BJ (cell line): ENCODE data around the gene SWSAP1. TPM values are rescaled to one million over a fixed set of nuclear protein-coding genes. Genes with fewer than 3 reads are reported as not detected.
A peak's percentile ranks its signal among the peaks of the same experiment; 100 is the strongest.
"Not testable (repeated sequence)": the region's sequence is repeated elsewhere in the genome, so short reads cannot be mapped to it uniquely, and the experiment has no call there.

ENCODE experiments used
- CTCF ChIA-PET: fragments of 350-600 bp; formaldehyde crosslinking; extraction: SDS; loops from one replicate; lab custom pipeline; 2021; ENCODE audit warnings: antibody characterized with exemption, inconsistent platforms; lab: Yijun Ruan, JAX
- POLR2A ChIA-PET: fragments of 300-600 bp; sonication (Branson Sonifier 250); formaldehyde crosslinking; extraction: SDS; loops from one replicate; lab custom pipeline; 2021; ENCODE audit warnings: antibody characterized with exemption; lab: Charles Lee
- DNase-seq: peaks from one replicate; pipeline ENCODE4 v3.0.0-alpha.2; 2011; ENCODE audit warnings: low read depth
- H3K27me3 ChIP-seq: 2 replicates; pipeline ENCODE4 v1.6.0; 2011; ENCODE audit warnings: low read length; ENCODE audit not compliant: control insufficient read depth, insufficient read depth
- H3K36me3 ChIP-seq: 2 replicates; pipeline ENCODE4 v1.5.1; 2011; ENCODE audit warnings: low read length; ENCODE audit not compliant: control insufficient read depth, insufficient read depth
- H3K4me3 ChIP-seq: 2 replicates; pipeline ENCODE4 v1.5.1; 2011; ENCODE audit warnings: low read depth, mild to moderate bottlenecking, control low read depth, low read length
- polyA plus RNA-seq: library from polyadenylated mRNA; depleted of rRNA; stranded (reverse); fragments of >200 nt; gene quantifications from 2 replicates; pipeline ENCODE4 v1.2.3, GENCODE V29; 2011
- TF ChIP-seq, protein P1 (sequence below): IDR thresholded peaks from 2 replicates; pipeline ENCODE4 v1.5.1; 2011; ENCODE audit warnings: low read depth, mild to moderate bottlenecking, control low read depth, inconsistent platforms, low read length, moderate library complexity; ENCODE audit not compliant: insufficient read depth

SWSAP1 gene
- polyA plus RNA-seq, 1 experiment, result 1.0 TPM

DNA sequence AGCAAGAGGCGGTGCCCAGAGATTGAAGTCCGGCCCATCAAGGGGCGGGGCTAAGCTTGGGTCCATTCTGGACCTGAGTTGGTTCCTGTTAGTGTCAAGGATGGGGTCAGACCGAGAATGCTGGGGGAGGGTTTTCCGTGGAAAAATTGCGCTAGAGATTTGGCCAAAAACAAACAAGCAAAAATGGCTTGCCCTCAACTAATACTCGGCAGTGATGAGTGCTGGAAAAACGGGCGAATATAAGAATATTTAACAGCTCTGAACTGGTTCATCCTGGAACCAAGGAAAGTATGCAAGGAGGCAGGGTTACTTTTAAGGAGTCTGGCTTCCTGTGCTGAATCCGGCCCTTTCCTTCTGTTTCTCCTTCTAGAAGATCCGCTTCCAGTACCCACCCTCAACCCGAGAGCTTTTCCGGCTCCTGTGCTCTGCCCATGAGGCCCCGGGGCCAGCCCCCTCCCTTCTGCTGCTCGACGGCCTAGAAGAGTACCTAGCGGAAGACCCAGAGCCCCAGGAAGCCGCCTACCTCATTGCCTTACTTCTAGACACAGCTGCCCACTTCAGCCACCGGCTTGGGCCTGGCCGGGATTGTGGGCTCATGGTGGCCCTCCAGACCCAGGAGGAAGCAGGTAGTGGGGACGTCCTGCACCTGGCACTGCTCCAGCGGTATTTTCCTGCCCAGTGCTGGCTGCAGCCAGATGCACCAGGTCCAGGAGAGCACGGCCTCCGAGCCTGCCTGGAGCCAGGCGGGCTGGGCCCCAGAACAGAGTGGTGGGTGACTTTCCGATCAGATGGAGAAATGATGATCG, 880 bp downstream of the SWSAP1 start:
- ChIA-PET POLR2A (interaction anchor here (0.6 to 1.1 kb wide), 3 partner anchors 184 to 1571 kb away, joined by 3 to 12 read pairs (median 3); partner anchors contain the start of gene ELOF1), CTCF (interaction anchor here (0.8 to 2.8 kb wide), 4 partner anchors 8 to 107 kb away, joined by 4 to 19 read pairs (median 10); partner anchors contain the start of genes EPOR, ODAD3 and PRKCSH)
- no peak for DNase-seq

DNA sequence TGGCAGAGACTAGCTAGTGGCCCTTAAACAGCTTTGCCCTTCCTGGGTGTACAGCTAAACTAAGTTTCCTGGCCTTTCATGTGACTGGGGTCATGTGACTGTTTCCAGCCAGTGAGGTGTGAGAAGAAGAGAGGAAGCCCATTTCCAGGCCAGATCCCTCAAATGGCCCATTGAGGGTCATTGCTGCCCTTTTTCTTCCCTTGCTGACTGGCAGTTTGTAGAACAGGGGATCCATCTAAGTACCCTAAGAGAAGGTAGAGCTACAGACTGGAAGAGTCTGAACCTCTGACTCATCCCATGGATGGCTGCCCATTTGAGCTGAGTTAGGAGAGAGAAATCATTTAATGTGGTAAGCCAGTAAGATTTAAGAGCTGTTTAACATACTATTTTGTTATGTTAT, 2.8 kb downstream of the SWSAP1 start:
- POLR2A ChIA-PET, result interaction anchor here (0.6 kb wide), 1 partner anchor 24 kb away, joined by 3 read pairs; no protein-coding TSS in a partner anchor
- CTCF ChIA-PET, result interaction anchor here (0.7 to 2.5 kb wide), 8 partner anchors 9 to 349 kb away, joined by 3 to 13 read pairs (median 4); partner anchors contain the start of genes ODAD3 and PRKCSH

More for the DNA sequence above, 880 bp downstream of the SWSAP1 start:
- TF ChIP-seq, protein P1, sequence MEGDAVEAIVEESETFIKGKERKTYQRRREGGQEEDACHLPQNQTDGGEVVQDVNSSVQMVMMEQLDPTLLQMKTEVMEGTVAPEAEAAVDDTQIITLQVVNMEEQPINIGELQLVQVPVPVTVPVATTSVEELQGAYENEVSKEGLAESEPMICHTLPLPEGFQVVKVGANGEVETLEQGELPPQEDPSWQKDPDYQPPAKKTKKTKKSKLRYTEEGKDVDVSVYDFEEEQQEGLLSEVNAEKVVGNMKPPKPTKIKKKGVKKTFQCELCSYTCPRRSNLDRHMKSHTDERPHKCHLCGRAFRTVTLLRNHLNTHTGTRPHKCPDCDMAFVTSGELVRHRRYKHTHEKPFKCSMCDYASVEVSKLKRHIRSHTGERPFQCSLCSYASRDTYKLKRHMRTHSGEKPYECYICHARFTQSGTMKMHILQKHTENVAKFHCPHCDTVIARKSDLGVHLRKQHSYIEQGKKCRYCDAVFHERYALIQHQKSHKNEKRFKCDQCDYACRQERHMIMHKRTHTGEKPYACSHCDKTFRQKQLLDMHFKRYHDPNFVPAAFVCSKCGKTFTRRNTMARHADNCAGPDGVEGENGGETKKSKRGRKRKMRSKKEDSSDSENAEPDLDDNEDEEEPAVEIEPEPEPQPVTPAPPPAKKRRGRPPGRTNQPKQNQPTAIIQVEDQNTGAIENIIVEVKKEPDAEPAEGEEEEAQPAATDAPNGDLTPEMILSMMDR, result no peak
- peak overlapping the region; percentile 27 for H3K4me3 ChIP-seq
- no peaks in the 10 kb centered on the region for H3K36me3 ChIP-seq
- no peaks in the 10 kb centered on the region for H3K27me3 ChIP-seq

DNA sequence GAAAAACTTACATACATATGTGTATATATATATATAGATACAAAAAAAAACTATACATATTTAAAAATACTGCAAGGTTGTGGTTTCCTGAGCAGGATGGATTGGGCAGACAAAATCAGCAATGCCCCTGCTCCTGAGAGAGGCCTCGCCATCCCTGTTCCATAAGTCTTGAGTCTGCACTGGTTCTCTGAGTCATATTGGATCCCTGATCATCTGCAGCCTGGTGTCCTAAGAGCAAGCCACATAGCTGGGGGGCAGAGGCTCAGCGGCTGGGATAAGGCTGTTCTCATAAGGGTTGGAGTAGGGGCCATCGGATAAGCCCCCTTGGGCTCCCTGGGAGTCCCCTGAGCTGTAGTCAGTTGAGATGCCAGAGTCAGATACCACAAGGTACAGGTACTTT, 3.3 kb downstream of the SWSAP1 start:
- no peaks in the 10 kb centered on the region for H3K36me3 ChIP-seq
- ChIA-PET POLR2A (interaction anchor here (0.6 kb wide), 1 partner anchor 23 kb away, joined by 3 read pairs; no protein-coding TSS in a partner anchor), CTCF (interaction anchor here (0.7 to 2.5 kb wide), 7 partner anchors 9 to 181 kb away, joined by 3 to 13 read pairs (median 3); partner anchors contain the start of genes ELOF1, ODAD3 and PRKCSH)
- H3K27me3 ChIP-seq, result no peaks in the 10 kb centered on the region
- TF ChIP-seq, protein P1, result no peak
- no peak for DNase-seq
- no peak overlapping the region for H3K4me3 ChIP-seq

More for the DNA sequence above, 2.8 kb downstream of the SWSAP1 start:
- no peak overlapping the region for H3K4me3 ChIP-seq
- no peaks in the 10 kb centered on the region for H3K27me3 ChIP-seq
- no peaks in the 10 kb centered on the region for H3K36me3 ChIP-seq
- DNase-seq, result peak; percentile 74
- TF ChIP-seq, protein P1, result no peak

DNA sequence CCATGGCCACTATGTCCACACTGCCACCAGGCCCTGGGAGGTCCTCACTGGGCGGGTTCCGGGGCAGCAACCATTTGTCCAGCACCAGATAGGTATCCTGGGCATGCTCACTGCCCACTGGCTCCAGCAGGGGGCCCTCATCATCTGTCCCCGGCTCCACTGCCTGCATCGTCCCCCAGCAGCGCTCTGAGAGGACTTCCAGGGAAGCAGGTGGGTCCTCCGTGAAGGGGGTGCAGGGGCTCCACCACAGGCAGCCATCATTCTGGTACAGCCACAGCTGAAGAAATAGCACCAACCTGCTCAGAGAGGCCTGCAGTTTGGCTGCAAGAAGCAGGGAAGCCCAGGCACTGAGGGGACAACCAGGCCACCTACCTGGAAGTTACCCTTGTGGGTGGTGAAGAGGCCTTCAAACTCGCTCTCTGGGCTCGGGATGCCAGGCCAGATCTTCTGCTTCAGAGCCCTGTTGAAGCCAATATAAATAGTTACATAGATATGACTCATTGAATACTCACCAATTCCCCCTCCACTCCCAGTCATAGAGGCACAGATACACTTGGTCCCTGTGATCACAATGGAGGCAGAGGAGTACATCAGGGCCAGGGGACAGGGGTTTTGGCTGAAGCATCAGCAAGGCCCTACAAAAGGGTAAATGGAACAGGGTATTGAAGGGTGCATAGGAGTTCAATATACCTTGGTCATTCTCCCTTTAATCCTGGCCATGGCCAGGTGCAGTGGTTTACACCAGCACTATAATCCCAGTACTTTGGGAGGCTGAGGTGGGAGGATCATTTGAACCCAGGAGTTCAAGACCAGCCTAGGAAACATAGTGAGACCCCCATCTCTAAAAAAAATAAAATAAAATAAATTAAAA, 4.1 kb downstream of the SWSAP1 start:
- Histone ChIP-seq H3K4me3 (no peak overlapping the region), H3K36me3 (no peaks in the 10 kb centered on the region), H3K27me3 (no peaks in the 10 kb centered on the region)
- no peak for DNase-seq
- CTCF ChIA-PET, result interaction anchor here (0.7 to 2.5 kb wide), 4 partner anchors 8 to 180 kb away, joined by 3 to 13 read pairs (median 5); partner anchors contain the start of genes ELOF1, ODAD3 and PRKCSH
- POLR2A ChIA-PET, result no interaction called here
- TF ChIP-seq, protein P1, result peak; percentile 58

DNA sequence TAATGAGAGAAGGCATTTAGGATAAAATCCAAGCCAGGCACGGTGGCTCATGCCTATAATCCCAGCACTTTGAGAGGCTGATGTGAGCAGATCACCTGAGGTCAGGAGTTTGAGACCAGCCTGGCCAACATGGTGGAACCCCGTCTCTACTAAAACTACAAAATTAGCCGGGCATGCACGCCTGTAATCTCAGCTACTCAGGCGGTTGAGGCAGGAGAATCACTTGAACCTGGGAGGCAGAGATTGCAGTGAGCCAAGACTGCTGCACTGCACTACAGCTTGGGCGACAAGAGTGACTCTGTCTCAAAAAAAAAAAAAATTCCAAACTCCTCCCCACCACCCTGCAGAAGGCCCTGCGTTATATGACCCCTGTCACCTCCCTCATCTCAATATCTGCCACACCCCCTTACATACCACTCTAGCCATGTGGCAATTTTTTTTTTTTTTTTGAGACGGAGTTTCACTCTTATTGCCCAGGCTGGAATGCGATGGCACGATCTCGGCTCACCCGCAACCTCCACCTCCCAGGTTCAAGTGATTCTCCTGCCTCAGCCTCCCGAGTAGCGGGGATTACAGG, 4.9 kb downstream of the SWSAP1 start:
- H3K36me3 ChIP-seq, H3K4me3 ChIP-seq, POLR2A ChIA-PET, DNase-seq, H3K27me3 ChIP-seq: not testable (repeated sequence)
- CTCF ChIA-PET, result interaction anchor here (1.0 to 4.4 kb wide), 2 partner anchors 10 to 103 kb away, joined by 3 to 21 read pairs; no protein-coding TSS in a partner anchor
